Ishikawa (cell line): Measurements from ENCODE around the gene SLC44A2.
A peak's percentile ranks its signal among the peaks of the same experiment; 100 is the strongest.

Experiments
- EP300 ChIP-seq: IDR thresholded peaks from 2 replicates; pipeline ENCODE4 v1.6.1; 2012; ENCODE audit warnings: borderline replicate concordance
- FOXM1 ChIP-seq: IDR thresholded peaks from 2 replicates; pipeline ENCODE4 v1.6.1; 2012; ENCODE audit warnings: low read depth, borderline replicate concordance
- TAF1 ChIP-seq: IDR thresholded peaks from 2 replicates; pipeline ENCODE4 v1.6.1; 2012; ENCODE audit warnings: low read depth, mild to moderate bottlenecking
- TCF12 ChIP-seq: IDR thresholded peaks from 2 replicates; pipeline ENCODE4 v1.6.1; 2012; ENCODE audit warnings: low read depth
- YY1 ChIP-seq: IDR thresholded peaks from 2 replicates; pipeline ENCODE4 v1.6.1; 2012; ENCODE audit warnings: low read depth
- ZBTB7A ChIP-seq: IDR thresholded peaks from 2 replicates; pipeline ENCODE4 v1.6.1; 2012; ENCODE audit warnings: low read depth
- TF ChIP-seq, protein P1 (sequence below): IDR thresholded peaks from 2 replicates; pipeline ENCODE4 v1.6.1; 2012

DNA sequence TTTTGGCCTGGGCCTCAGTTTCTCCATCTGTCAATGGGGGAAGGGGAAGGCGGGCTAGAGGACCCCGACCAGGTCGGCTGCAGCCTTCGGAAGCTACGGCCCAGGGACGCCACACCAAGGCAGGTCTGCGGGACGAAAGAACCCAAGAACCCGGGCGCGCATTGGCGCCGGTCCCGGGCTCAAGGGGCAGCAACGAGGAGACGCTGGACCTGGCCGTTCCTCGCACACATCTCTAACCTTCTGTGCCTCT, 28.1 kb downstream of the SLC44A2 start:
- TF ChIP-seq YY1 (no peak), FOXM1 (no peak), TAF1 (no peak), ZBTB7A (no peak), TCF12 (0 out of 2 replicates have a peak, but pooled peaks have one; percentile 14), EP300 (no peak)
- TF ChIP-seq, protein P1, sequence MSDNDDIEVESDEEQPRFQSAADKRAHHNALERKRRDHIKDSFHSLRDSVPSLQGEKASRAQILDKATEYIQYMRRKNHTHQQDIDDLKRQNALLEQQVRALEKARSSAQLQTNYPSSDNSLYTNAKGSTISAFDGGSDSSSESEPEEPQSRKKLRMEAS = no peak
